Measurements from ENCODE around the gene CFAP58.

The CFAP58 gene

GRCh38 chr10:104387130-104387888, 33.7 kb downstream of the CFAP58 start:
- no peak for DNase-seq

DNA sequence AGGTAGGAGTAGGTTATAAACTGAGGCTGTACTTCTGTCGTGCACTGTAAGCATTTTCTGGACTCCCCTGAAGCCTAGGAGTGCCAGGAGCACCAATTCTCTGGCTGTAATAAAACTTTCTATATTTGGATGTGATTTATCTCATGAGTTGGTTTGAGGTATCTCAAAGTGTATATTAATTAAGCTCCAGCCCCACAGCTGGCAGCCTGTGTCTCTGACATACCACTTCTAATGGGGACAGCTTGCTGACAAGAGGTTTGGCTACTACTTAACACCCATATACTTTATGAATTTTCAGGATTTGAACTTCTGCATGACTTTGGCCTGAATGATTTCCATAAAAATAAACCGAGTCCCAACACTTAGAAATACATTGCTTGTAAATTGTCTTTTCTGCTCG, 35.2 kb downstream of the CFAP58 start:
- no peak for DNase-seq

DNA sequence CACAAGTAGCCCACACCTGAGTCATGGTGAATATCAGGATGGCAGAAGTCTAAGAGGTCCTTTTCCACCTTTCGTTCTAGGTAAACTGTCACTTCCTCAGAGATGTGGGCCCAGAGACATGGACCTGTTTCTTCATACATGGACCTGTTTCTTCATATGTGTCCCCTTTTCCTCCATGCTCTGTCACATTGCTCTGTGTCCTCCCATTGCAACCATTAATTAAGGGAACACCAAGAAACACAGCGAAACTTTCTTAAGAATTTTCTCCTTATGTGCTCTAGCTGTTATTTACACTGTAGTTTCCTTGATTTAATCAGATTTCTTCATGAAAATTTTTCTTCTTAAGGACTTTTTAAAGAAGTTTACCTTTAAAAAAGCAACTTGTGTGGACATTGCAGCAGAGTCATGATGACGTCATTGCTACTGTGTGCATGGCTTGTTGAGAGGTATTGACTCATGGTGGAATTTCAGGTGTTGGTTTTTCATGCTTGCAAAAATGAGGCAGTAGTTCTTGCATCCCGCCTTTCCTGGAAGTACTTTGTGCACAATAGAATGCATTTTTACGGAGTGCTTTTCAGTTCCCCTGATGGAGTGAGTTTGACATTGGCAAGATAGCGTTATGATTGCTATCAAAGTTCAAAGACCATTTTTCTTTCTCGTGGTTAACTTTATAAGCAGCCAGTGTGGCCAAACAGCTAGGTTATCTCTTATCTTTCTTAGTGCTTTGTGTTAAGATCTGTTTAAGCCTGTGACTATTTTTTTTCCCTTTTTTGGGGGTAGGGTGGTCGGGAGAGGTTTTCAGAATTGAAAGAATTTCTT, 37.7 kb downstream of the CFAP58 start:
- no peak for DNase-seq

DNA sequence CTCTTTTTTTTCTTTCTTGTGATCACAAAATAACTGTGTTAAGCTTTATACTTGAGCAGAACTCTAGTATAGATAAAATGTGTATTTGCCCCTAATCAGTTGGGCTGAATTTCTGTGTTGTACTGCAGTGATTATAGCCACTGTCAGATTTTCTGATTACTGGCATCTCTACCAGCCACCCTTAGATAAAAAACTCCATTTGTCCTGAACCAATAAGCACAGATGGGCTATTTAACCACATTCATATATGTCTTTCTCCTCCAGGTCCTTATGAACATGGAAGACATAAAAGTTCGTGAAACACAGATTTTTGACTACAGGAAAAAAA, 38.3 kb downstream of the CFAP58 start:
- DNase-seq, result no peak

- DNase-seq, result no peak
Measured at GRCh38 chr10:104393387-104393786, 39.8 kb downstream of the CFAP58 start.

DNA sequence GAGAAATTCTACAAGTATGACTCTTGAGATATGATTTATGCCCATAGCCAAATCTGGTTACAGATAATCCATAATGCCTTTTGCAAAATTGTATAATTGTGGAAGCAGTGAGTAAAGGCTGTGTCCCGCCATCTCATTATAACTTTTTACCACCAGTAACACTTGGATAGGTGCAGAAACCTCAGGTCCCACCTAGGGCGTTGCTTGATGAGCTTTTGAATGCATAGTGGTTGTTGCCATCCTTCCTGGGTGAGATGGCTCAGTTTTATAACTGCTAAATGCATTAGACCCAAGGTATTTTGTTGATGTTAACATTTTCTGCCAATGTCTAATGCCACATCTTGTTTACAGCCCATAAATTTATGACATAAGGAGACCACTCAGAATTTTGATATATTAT, 42.9 kb downstream of the CFAP58 start:
- DNase-seq, result no peak

- DNase-seq, result no peak
Measured at GRCh38 chr10:104403636-104404035, 50.0 kb downstream of the CFAP58 start.

GRCh38 chr10:104406715-104407650, 53.4 kb downstream of the CFAP58 start:
- no peak for DNase-seq

- no peak for DNase-seq
Measured at GRCh38 chr10:104413528-104413927, 59.9 kb downstream of the CFAP58 start.

- no peak for DNase-seq
Measured at GRCh38 chr10:104415526-104416165, 62.0 kb downstream of the CFAP58 start.

DNA sequence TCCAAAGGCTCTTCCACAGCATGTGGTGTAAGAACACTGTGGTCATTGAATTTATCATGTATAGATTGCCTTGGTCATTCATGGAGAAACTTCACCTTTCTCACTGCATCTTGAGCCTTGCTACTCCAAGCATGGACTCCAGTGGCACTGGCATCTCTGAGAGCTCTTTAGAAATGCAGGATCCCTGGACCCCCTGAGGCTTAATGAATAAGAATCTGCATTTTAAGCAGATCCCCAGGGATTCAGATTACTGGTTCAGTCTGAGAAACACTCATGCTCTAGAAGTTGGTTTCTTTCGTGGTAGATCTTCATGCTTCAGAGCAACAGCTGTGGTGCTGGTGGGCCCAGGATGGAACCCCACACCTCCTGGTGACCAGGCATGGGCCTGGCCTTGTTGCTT, 63.2 kb downstream of the CFAP58 start:
- no peak for DNase-seq

- no peak for DNase-seq
Measured at GRCh38 chr10:104417637-104418292, 64.1 kb downstream of the CFAP58 start.

GRCh38 chr10:104424719-104425118, 71.1 kb downstream of the CFAP58 start:
- DNase-seq, result no peak

DNA sequence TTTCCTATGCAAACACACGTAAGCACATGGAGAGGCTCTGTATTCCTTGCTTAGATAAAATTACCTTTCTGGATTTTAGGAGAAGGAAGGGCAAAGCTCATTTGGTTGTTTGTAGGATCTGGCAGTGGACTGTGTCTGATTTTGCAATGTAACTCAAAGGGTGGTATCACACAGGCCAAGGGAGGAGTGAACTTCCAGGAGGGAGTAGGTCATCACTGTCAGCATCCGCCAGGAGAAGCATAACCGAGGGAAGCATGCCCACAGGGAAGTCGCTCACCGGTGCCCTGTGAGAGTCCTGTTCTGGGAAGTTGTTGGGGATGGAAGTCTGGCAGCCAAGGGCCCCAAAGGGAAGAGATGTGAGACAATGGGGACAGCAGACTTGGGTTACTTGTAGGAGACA, 74.4 kb downstream of the CFAP58 start:
- no peak for DNase-seq

DNA sequence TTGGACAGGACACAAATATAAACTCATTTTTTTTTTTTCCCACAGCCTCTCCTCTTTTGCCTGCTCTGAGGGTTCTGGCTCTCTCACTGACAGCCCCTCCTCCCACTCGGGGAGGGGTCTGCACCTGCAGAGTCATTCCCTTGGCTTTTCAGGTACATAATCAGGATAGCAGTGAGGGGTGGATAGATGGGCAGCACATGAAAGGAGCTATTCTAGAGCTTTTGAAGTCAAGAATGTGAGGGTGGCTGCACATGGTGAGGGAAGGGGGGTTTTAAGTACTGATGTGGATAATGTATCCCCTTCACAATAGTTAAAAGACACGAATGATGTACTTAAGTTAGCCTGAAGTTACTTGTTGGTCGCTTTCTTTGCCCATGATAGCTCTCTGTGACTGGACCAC, 76.2 kb downstream of the CFAP58 start:
- no peak for DNase-seq

GRCh38 chr10:104430360-104430759, 76.7 kb downstream of the CFAP58 start:
- DNase-seq, result no peak

DNA sequence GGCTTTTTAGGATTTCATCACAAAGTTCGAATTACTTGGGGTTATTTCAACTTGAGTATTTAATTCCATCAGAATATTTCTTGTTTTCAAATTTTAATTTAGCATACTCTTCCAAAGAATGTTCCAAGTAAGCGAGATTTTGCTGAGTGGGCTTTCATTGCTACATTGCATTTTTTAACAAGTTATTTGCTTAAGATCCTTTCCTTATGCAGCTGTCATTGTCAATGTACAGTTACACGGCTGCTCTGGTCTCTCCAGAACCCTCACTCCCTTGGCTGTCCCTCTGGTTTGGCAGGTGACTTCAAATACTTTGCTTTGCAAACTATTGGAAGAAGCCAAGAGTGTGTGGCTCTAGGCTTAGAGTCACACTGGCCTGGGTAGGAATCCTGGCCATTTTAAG, 80.0 kb downstream of the CFAP58 start:
- peak; percentile 38 for DNase-seq

GRCh38 chr10:104434601-104435000, 81.0 kb downstream of the CFAP58 start:
- no peak for DNase-seq

DNA sequence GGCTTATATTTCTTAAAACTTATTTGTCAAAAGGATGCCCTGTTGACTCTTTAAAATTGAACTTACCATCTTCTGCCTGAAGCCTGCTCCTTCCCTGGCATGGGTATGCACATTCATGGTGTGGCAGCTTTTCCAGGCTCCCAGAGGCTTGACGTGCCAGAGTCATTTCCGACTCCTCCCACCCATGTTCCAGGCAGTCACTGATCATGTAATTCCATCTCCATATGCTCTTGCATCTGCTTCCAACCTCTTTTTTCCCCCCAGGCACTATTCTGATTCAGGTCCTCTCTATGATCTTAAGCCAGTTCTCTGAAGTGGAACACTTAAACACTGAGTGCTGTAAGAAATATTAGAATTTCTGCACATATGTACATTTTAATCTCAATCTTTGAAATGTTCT, 82.2 kb downstream of the CFAP58 start:
- peak; percentile 60 for DNase-seq

GRCh38 chr10:104437226-104437625, 83.6 kb downstream of the CFAP58 start:
- DNase-seq, result no peak

DNA sequence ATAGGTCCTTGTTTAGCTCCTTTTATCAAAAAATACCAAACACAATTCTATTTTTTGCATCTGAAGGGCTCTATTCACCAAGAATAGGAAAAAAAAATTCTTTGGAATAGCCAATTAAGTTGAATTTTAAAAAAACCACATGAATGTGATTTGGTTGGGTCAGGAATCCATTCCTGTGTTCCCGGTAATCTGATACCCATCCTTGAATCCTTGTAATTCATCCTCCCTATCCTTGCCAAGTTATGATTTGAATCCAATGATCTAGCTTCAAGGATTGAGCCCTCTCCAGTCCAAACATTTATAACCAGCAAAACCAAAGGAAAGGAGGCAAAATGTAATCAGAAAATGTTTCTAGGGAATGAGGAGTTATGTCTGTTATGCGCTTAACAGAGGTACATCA, 86.6 kb downstream of the CFAP58 start:
- DNase-seq, result no peak

DNA sequence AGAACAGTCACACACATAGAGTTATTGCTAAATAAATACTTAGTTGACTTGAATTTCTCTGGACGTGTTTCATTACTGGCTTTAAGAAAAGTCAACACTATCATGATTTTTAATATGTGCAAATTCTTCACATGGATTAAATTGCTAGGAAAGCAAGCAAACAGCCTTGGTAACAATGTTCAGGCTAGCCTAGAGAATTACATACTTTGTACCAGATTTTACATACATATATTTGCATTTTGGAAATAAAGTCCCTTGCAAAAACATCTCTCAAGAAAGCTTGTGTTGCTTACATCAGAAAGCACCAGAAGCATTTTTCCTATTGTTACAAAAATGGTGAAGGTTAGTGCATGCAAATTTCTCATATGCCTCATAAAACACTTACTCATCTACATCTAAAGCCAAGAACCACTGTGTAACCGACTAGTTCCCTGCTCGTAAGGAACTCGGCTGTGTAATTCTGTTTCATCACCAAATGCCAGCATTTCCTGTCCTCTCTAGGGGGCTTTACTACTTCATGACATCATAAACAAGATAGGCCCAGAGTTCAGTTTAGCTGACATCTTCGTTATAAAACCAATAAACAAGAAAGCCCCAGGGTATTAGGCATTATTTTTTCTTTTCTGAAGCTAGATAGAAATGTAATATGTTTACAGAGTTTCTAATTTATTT, 87.8 kb downstream of the CFAP58 start:
- DNase-seq, result no peak

All from right hindlimb (tissue), 1 donor.